K562 (cell line): Measurements from ENCODE around the gene PSMB7. TPM values are rescaled to one million over a fixed set of nuclear protein-coding genes. Genes with fewer than 3 reads are reported as not detected.
A peak's percentile ranks its signal among the peaks of the same experiment; 100 is the strongest.

Source experiments
- CBFA2T2 ChIP-seq: fragments of 450-650 bp; conservative IDR thresholded peaks from 2 replicates; pipeline ENCODE4 v1.6.1; 2017; ENCODE audit warnings: mild to moderate bottlenecking
- CHD1 ChIP-seq: fragments of 200-600 bp; sonication (generic); IDR thresholded peaks from one replicate; pipeline ENCODE4 v1.6.1; 2012; ENCODE audit warnings: mild to moderate bottlenecking, moderate library complexity, low read length, inconsistent platforms
- ELF4 ChIP-seq: fragments of 450-650 bp; formaldehyde crosslinking; IDR thresholded peaks from 2 replicates; pipeline ENCODE4 v1.4.0; 2022; ENCODE audit warnings: missing genetic modification characterization
- GABPB1 ChIP-seq: sonication (generic); formaldehyde crosslinking; IDR thresholded peaks from 2 replicates; pipeline ENCODE4 v1.8.0; 2022; ENCODE audit warnings: mild to moderate bottlenecking, missing genetic modification reagents
- NFRKB ChIP-seq: fragments of 450-650 bp; IDR thresholded peaks from 2 replicates; pipeline ENCODE4 v1.6.1; 2016; ENCODE audit warnings: low read depth
- NONO ChIP-seq, 2 experiments: fragments of 200-400 bp in 1 of 2; fragments of 450-650 bp in 1 of 2; formaldehyde crosslinking in 1 of 2; IDR thresholded peaks; 2 replicates each; pipeline ENCODE4 v1.6.1; 2017; ENCODE audit warnings: low read depth in 2 of 2, mild to moderate bottlenecking in 2 of 2, moderate library complexity in 2 of 2, low read length in 1 of 2
- NR2C2 ChIP-seq, 2 experiments: fragments of 200-800 bp in 1 of 2; sonication (Bioruptor generic) in 1 of 2; sonication (generic) in 1 of 2; formaldehyde crosslinking in 1 of 2; IDR thresholded peaks; 2 replicates each; pipeline versions ENCODE4 v1.6.1 to v1.8.0; 2016 to 2022; ENCODE audit warnings: mild to moderate bottlenecking in 1 of 2, missing compliant biosample characterization in 1 of 2, missing genetic modification characterization in 1 of 2, missing genetic modification reagents in 1 of 2
- REST ChIP-seq, 2 experiments: fragments of 450-650 bp; formaldehyde crosslinking in 1 of 2; IDR thresholded peaks; 2 replicates each; pipeline versions ENCODE4 v1.4.0 to v1.6.1; 2014 to 2020; ENCODE audit warnings: mild to moderate bottlenecking in 2 of 2, borderline replicate concordance in 1 of 2, low read depth in 1 of 2
- SIN3A ChIP-seq, 2 experiments: fragments of 150-350 bp in 1 of 2; IDR thresholded peaks; 2 replicates each; pipeline ENCODE4 v1.6.1; 2011 to 2016; ENCODE audit warnings: borderline replicate concordance in 2 of 2, low read depth in 2 of 2, low read length in 2 of 2, mild to moderate bottlenecking in 2 of 2, moderate library complexity in 2 of 2; ENCODE audit not compliant: control insufficient read depth in 1 of 2
- SMAD4 ChIP-seq: fragments of 250-450 bp; sonication (Bioruptor Pico); conservative IDR thresholded peaks from 2 replicates; pipeline ENCODE4 v1.8.0; 2021; ENCODE audit warnings: inconsistent platforms, mild to moderate bottlenecking, moderate library complexity
- SMARCE1 ChIP-seq: fragments of 450-650 bp; IDR thresholded peaks from 2 replicates; pipeline ENCODE4 v1.7.1; 2016; ENCODE audit warnings: mild to moderate bottlenecking
- STAG1 ChIP-seq: sonication (generic); formaldehyde crosslinking; IDR thresholded peaks from 2 replicates; pipeline ENCODE4 v1.5.0; 2020; ENCODE audit warnings: missing genetic modification reagents, borderline replicate concordance
- THRB ChIP-seq: fragments of 450-650 bp; formaldehyde crosslinking; conservative IDR thresholded peaks from 2 replicates; pipeline ENCODE4 v1.4.0; 2022; ENCODE audit warnings: mild to moderate bottlenecking, missing genetic modification characterization
- ZFX ChIP-seq: sonication (generic); formaldehyde crosslinking; IDR thresholded peaks from 2 replicates; pipeline ENCODE4 v1.8.0; 2022; ENCODE audit warnings: mild to moderate bottlenecking, missing genetic modification reagents, moderate library complexity
- polyA plus RNA-seq, 8 experiments: library from polyadenylated mRNA; depleted of rRNA in 4 of 8; stranded (reverse) in 5 of 8; unstranded in 3 of 8; fragments of >200 nt; fragmentation: Nextera tagmentation in 2 of 8; fragmentation: Illumina TruSeq in 1 of 8; extraction: Ambion mirVana in 2 of 8; extraction: Trizol in 1 of 8; gene quantifications; 2 replicates each; pipeline versions ENCODE4 v1.2.1 to v1.2.3, GENCODE V29; 2011 to 2014; ENCODE audit warnings: inconsistent platforms in 1 of 8, missing spikeins in 1 of 8
- total RNA-seq, 7 experiments: library from RNA; depleted of rRNA in 6 of 7; stranded (reverse); fragments of >200 nt in 6 of 7; fragmentation: Illumina TruSeq in 2 of 7; extraction: Trizol in 2 of 7; gene quantifications; 2 replicates each; pipeline versions ENCODE4 v1.2.1 to v1.2.3, GENCODE V29; 2011 to 2021; ENCODE audit warnings: low replicate concordance in 1 of 7
- TF ChIP-seq, protein P1 (sequence below): fragments of 450-650 bp; conservative IDR thresholded peaks from 2 replicates; pipeline ENCODE4 v1.6.1; 2016; ENCODE audit warnings: missing genetic modification characterization, low read depth, mild to moderate bottlenecking, control low read depth, missing compliant biosample characterization

PSMB7 gene
- total and polyA plus RNA-seq, 9 of the 15 experiments (the other 6 are each of a cell fraction or from before 2014, with no cell fraction given): 321 to 978 (median 407) TPM

DNA sequence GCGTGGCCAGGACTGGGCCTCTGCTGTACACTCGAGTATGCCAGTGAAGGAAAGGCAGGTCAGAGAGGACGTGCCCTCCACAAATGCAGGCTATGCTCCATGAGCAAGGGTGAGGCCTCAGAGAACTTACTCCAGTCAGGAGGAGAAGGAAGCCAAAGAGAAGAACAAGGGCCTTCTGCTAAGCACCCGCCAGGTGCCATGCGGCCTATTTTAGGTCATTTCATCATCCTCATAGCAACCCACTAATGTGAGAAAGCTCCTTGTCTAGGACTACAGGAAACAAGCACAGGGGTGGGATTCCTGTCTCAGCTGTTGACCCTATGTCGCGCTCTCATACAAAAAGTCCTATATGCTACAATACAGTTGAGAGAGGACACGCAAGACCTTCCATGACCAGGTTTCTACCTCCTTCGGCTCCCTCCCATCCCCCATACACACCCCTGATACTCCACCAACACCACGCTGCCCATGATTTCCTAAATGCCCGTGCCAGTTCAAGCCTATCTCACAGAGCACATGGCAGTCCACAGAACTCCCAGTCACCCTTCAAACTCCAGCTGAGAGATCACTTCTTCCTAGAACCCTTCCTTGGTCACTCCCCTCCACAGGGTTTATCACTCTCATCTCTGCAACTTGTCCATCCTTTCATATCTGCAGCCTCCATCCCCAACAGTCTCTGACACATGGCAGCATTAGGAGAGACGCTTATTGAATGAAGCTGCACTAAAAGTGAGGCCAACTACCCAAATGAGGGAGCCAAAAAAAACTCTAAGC lies 26.8 kb downstream of the PSMB7 start (continued):
- TF ChIP-seq ZFX (no peak), STAG1 (CRISPR knock-in tag) (no peak), SMARCE1 (0 out of 2 replicates have a peak, but pooled peaks have one; percentile 31), NONO (IDR thresholded peaks at IDR 0.05; ENCODE audit: low read depth in 2 of 2, low read length in 1 of 2) (no peak), ELF4 (CRISPR knock-in tag) (peak; percentile 75; the same call in 1 of the 2 replicates), CHD1 (no peak), CBFA2T2 (peak; percentile 63), THRB (peak; percentile 42; the same call in 1 of the 2 replicates), NR2C2 (CRISPR knock-in tag; IDR thresholded peaks at IDR 0.05) (no peak), NR2C2 (tag; IDR thresholded peaks at IDR 0.05) (no peak), GABPB1 (CRISPR knock-in tag) (no peak), NFRKB (0 out of 2 replicates have a peak, but pooled peaks have one; percentile 39), SIN3A (IDR thresholded peaks at IDR 0.05; ENCODE audit: borderline replicate concordance in 2 of 2, control insufficient read depth in 1 of 2, low read depth in 2 of 2, low read length in 2 of 2) (0 out of 4 replicates have a peak, but pooled peaks of 1 of the 2 experiments have one; percentile 27), REST (IDR thresholded peaks at IDR 0.05; ENCODE audit: borderline replicate concordance) (no peak), REST (CRISPR knock-in tag; IDR thresholded peaks at IDR 0.05; ENCODE audit: low read depth) (no peak), SMAD4 (CRISPR knock-in tag) (peak; percentile 69)
- TF ChIP-seq, protein P1, sequence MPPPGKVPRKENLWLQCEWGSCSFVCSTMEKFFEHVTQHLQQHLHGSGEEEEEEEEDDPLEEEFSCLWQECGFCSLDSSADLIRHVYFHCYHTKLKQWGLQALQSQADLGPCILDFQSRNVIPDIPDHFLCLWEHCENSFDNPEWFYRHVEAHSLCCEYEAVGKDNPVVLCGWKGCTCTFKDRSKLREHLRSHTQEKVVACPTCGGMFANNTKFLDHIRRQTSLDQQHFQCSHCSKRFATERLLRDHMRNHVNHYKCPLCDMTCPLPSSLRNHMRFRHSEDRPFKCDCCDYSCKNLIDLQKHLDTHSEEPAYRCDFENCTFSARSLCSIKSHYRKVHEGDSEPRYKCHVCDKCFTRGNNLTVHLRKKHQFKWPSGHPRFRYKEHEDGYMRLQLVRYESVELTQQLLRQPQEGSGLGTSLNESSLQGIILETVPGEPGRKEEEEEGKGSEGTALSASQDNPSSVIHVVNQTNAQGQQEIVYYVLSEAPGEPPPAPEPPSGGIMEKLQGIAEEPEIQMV (tag): no peak
